GM13977 (cell line): ENCODE measurements around the gene NOTCH4.

Experiments used
- DNase-seq: peaks from one replicate; pipeline ENCODE4 v3.0.0; 2012; ENCODE audit warnings: low spot score
- CTCF ChIP-seq: IDR thresholded peaks from 2 replicates; pipeline ENCODE4 v1.5.1; 2012; ENCODE audit warnings: mild to moderate bottlenecking, control low read depth; ENCODE audit not compliant: insufficient read depth; ENCODE audit errors: extremely low read depth, missing control alignments
- in situ Hi-C: fragments of 300-500 bp; cut with MboI; formaldehyde crosslinking; loops from one replicate; pipeline ENCODE4 v1.12.0; 2022; ENCODE audit warnings: low sequenced_read_pairs, low pct_unique_long_range_greater_than_20kb, mixed read lengths, inconsistent platforms; ENCODE audit not compliant: unreplicated experiment

Gene NOTCH4

GRCh38 chr6:32239462-32239861 lies 15.6 kb upstream of the NOTCH4 start:
- in situ Hi-C loops: no loop called here
- DNase-seq: no peak
- TF ChIP-seq CTCF: no peak

GRCh38 chr6:32234934-32235333 lies 11.1 kb upstream of the NOTCH4 start:
- in situ Hi-C loops: no loop called here
- DNase-seq: no peak

GRCh38 chr6:32226434-32226833 lies 2.6 kb upstream of the NOTCH4 start:
- DNase-seq: no peak
- TF ChIP-seq CTCF: no peak
- in situ Hi-C loops: no loop called here

More at GRCh38 chr6:32234934-32235333, 11.1 kb upstream of the NOTCH4 start:
- TF ChIP-seq CTCF: peak; percentile 28

- TF ChIP-seq CTCF: no peak
- in situ Hi-C loops: no loop called here
- DNase-seq: no peak
These were observed 829 bp upstream of the NOTCH4 start for GRCh38 chr6:32224696-32225095.

GRCh38 chr6:32222333-32223230 lies 1.3 kb downstream of the NOTCH4 start:
- DNase-seq: no peak
- in situ Hi-C loops: no loop called here
- no peak for TF ChIP-seq CTCF

- in situ Hi-C loops: no loop called here
- no peak for TF ChIP-seq CTCF
- no peak for DNase-seq
These were observed 3.8 kb downstream of the NOTCH4 start for GRCh38 chr6:32220021-32220420.
